ENCODE results near the gene SNCB.

DNA sequence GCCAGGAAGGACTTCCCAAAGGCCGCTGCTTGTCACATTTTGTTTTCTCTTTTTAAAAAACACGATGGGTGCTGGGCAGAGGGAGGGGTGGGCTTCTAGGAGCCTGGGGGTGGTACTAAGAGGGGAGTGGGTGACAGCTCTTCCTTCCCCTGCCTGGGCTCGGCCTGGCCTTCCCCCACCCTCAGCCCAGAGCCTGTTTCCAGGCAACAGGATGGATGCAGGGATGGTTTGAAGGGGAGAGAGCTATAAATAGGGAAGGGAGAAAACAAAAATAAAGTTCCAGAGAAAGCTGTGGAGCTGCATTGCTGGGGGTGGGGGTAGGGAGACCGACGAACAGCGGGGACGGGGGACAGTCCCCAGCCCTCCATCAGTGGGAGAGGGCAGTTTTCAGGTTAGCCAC is 13.8 kb downstream of the SNCB start:
- TF ChIP-seq EZH2 (IDR thresholded peaks at IDR 0.05; ENCODE audit: insufficient read depth, poor library complexity, severe bottlenecking) (no peak), EZH2phosphoT487 (IDR thresholded peaks at IDR 0.05; ENCODE audit: insufficient read depth, low read depth) (no peak)

All from GM23248 (cell line).